Bone marrow (tissue), 2 donors: ENCODE results near the gene BDH1.
"Not testable (repeated sequence)": the region's sequence is repeated elsewhere in the genome, so short reads cannot be mapped to it uniquely, and the experiment has no call there.

Experiments used
- DNase-seq, 2 donors: peaks; one replicate each; lab custom pipeline; 2025; lab: John Stamatoyannopoulos, UW

Gene BDH1

GRCh38 chr3:197555281-197556261 is at the start of gene BDH1:
Gene BDH1 (minus strand): TSS chr3:197555968. CDS start chr3:197546443, 9,525 bp downstream.
- no peak for DNase-seq

- DNase-seq, result no peak
Observed at GRCh38 chr3:197603317-197603933, 47.7 kb upstream of the BDH1 start.

- DNase-seq, result not testable (repeated sequence)
Observed at GRCh38 chr3:197602351-197602750, 46.6 kb upstream of the BDH1 start.

GRCh38 chr3:197601566-197601840 is 45.7 kb upstream of the BDH1 start:
- not testable (repeated sequence) for DNase-seq

- DNase-seq, result no peak
Observed at GRCh38 chr3:197600796-197601565, 45.2 kb upstream of the BDH1 start.

- DNase-seq, result no peak
Observed at GRCh38 chr3:197599089-197599765, 43.5 kb upstream of the BDH1 start.

GRCh38 chr3:197598404-197598980 is 42.7 kb upstream of the BDH1 start:
- no peak for DNase-seq

- DNase-seq, result no peak
Observed at GRCh38 chr3:197597335-197597734, 41.6 kb upstream of the BDH1 start.

GRCh38 chr3:197595470-197596185 is 39.9 kb upstream of the BDH1 start:
- no peak for DNase-seq

GRCh38 chr3:197593046-197593380 is 37.2 kb upstream of the BDH1 start:
- no peak for DNase-seq

- no peak for DNase-seq
Observed at GRCh38 chr3:197592361-197593045, 36.7 kb upstream of the BDH1 start.

GRCh38 chr3:197591816-197592215 is 36.0 kb upstream of the BDH1 start:
- no peak for DNase-seq

- DNase-seq, result no peak
Observed at GRCh38 chr3:197590313-197590962, 34.7 kb upstream of the BDH1 start.

GRCh38 chr3:197589545-197589944 is 33.8 kb upstream of the BDH1 start:
- no peak for DNase-seq

GRCh38 chr3:197586768-197587167 is 31.0 kb upstream of the BDH1 start:
- not testable (repeated sequence) for DNase-seq

- DNase-seq, result no peak
Observed at GRCh38 chr3:197586181-197586580, 30.4 kb upstream of the BDH1 start.

- DNase-seq, result no peak
Observed at GRCh38 chr3:197584733-197585132, 29.0 kb upstream of the BDH1 start.

GRCh38 chr3:197583371-197583770 is 27.6 kb upstream of the BDH1 start:
- no peak for DNase-seq

- no peak for DNase-seq
Observed at GRCh38 chr3:197580253-197580691, 24.5 kb upstream of the BDH1 start.

GRCh38 chr3:197578376-197578775 is 22.6 kb upstream of the BDH1 start:
- DNase-seq, result no peak
